Stimulated activated memory B cell treated with anti-CD40 and anti-IgM and Interleukin-4, amounts not matched to agents 10 μg/mL and 1 μg/mL and 100 μg/mL, for 72 hours (primary cell): ENCODE measurements around the gene NPY2R.

Experiments used
- ATAC-seq: fragments of 150-1000 bp; cut with Tn5 transposase; 2 replicates; pipeline ENCODE4 v1.10.0; 2021
- H3K27ac Mint-ChIP-seq: one replicate; pipeline ENCODE4 v1.8.0; 2022; ENCODE audit warnings: mild to moderate bottlenecking, mixed read lengths
- H3K27me3 Mint-ChIP-seq: one replicate; pipeline ENCODE4 v1.8.0; 2022; ENCODE audit warnings: mixed read lengths
- H3K36me3 Mint-ChIP-seq: one replicate; pipeline ENCODE4 v1.8.0; 2022; ENCODE audit warnings: mixed read lengths
- H3K4me1 Mint-ChIP-seq: one replicate; pipeline ENCODE4 v1.8.0; 2022; ENCODE audit warnings: mixed read lengths
- H3K4me3 Mint-ChIP-seq: one replicate; pipeline ENCODE4 v1.8.0; 2022; ENCODE audit warnings: mild to moderate bottlenecking, moderate library complexity, mixed read lengths
- H3K9me3 Mint-ChIP-seq: one replicate; pipeline ENCODE4 v1.8.0; 2022; ENCODE audit warnings: mixed read lengths

The NPY2R gene, protein sequence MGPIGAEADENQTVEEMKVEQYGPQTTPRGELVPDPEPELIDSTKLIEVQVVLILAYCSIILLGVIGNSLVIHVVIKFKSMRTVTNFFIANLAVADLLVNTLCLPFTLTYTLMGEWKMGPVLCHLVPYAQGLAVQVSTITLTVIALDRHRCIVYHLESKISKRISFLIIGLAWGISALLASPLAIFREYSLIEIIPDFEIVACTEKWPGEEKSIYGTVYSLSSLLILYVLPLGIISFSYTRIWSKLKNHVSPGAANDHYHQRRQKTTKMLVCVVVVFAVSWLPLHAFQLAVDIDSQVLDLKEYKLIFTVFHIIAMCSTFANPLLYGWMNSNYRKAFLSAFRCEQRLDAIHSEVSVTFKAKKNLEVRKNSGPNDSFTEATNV

DNA sequence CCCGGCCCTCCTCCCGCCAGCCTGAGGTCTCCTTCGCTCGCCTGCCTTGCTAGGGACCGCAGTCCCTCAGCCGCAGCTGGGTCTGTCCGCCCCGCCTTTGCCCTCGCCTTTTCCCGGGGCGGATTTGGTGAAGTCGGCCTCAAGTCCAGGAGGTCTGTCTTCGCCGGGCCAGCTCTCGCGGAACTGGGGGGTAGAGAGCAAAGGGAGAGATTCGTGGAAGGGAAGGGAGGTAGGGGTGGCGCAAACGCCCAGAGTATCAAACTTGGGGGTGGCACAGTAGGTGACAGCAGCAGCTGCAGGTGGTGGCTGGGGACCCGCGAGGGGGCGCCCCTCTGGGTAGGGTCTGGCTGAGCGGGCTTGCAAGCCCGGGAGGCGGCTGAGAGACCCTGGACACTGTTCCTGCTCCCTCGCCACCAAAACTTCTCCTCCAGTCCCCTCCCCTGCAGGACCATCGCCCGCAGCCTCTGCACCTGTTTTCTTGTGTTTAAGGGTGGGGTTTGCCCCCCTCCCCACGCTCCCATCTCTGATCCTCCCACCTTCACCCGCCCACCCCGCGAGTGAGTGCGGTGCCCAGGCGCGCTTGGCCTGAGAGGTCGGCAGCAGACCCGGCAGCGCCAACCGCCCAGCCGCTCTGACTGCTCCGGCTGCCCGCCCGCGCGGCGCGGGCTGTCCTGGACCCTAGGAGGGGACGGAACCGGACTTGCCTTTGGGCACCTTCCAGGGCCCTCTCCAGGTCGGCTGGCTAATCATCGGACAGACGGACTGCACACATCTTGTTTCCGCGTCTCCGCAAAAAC lies at the start of gene NPY2R:
Gene NPY2R (plus strand): TSS at position 379 of the 797 bp plus-strand sequence. CDS start 5,304 bp downstream, outside the sequence.
- ATAC-seq = peak; percentile 6
- peaks cover 6% of the 10 kb centered on the region for H3K9me3 Mint-ChIP-seq
- H3K4me3 Mint-ChIP-seq = no peak within 1 kb of the TSS
- no peaks in the 10 kb centered on the region for H3K36me3 Mint-ChIP-seq
- no peaks in the 10 kb centered on the region for H3K4me1 Mint-ChIP-seq
- H3K27ac Mint-ChIP-seq = no peak within 1 kb of the TSS
- peaks cover 17% of the 10 kb centered on the region for H3K27me3 Mint-ChIP-seq

DNA sequence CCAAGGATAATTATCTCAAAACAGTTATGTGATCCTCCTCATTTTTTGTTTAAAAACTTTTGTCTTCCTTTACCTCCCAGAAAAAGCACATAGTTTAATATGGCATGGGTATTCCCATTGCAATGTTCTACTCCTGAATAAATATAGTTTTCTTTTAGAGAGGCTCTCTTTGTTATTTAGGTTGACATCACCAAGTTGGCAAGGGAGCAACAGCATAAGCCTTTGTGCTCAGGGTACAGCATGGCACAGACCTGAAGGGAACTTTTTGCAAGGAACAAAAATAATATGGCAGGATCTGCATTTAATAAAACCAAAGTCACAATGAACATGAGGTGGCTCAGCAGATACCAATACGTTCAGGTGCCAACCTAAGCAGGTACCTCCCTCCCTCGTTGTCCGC lies 47.1 kb upstream of the NPY2R start:
- Mint-ChIP-seq H3K36me3 (no peaks in the 10 kb centered on the region), H3K4me1 (no peaks in the 10 kb centered on the region), H3K9me3 (peaks cover 2% of the 10 kb centered on the region), H3K4me3 (no peak overlapping the region), H3K27me3 (no peaks in the 10 kb centered on the region), H3K27ac (no peak overlapping the region)
- no peak for ATAC-seq

DNA sequence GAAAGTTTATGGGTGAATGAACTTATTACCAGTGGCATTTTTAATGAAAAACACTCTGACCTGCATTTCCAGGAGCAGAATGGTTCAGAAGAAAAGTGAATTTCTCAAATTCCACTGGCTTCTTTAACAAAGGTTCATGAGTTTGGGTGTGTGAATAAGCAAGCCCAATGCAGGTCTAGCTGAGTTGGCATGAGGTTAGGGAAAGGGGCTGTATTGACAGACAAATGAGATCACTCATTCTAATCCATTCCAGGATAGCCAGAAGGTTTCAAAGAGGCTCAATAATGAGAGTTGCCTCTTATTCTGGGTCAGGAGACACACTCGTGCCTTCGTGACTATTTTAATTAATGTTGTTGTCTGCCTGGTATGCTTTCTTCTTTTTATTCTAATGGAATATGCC lies 43.7 kb upstream of the NPY2R start:
- ATAC-seq = no peak
- H3K27me3 Mint-ChIP-seq = no peaks in the 10 kb centered on the region
- H3K4me3 Mint-ChIP-seq = no peak overlapping the region
- no peak overlapping the region for H3K27ac Mint-ChIP-seq
- H3K9me3 Mint-ChIP-seq = no peaks in the 10 kb centered on the region
- H3K4me1 Mint-ChIP-seq = no peaks in the 10 kb centered on the region
- H3K36me3 Mint-ChIP-seq = no peaks in the 10 kb centered on the region

DNA sequence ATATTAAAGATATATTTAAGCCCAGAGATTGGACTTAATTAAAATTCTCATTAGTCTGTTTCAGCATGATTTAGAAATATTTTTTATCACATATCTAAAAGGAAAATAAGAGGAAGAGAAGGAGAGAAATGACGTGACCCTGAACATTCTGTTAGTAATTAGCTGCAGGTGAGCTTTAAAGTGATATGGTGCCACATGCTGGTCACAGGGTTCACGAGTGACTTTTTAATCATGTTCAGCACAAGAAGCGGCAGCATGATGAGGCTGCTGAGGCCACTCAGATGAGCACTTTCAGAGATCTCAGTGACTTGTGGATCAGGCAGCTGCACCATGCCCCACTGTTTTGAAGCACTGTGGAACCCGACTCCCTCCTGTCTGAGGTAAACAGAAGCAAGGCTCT lies 37.9 kb upstream of the NPY2R start:
- Mint-ChIP-seq H3K36me3 (no peaks in the 10 kb centered on the region), H3K27me3 (no peaks in the 10 kb centered on the region), H3K27ac (no peak overlapping the region), H3K4me3 (no peak overlapping the region), H3K9me3 (no peaks in the 10 kb centered on the region), H3K4me1 (no peaks in the 10 kb centered on the region)
- ATAC-seq = no peak

DNA sequence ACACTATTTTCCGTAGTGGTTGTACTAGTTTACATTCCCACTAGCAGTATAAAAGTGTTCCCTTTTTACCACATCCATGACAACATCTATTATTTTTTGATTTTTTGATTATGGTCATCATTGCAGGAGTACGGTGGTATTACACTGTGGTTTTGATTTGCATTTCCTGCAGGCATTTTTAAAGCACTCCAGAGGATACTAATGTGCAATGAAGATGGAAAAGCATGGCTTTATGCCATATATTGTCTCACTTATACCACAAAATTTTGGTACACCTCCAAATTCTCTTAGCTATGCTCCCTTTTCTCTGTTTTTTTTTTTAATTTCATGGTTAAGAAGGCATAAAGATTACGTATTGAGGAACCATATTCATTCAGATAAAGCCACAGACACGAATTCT lies 35.1 kb upstream of the NPY2R start:
- Mint-ChIP-seq H3K9me3 (no peaks in the 10 kb centered on the region), H3K27me3 (no peaks in the 10 kb centered on the region), H3K4me1 (no peaks in the 10 kb centered on the region), H3K27ac (no peak overlapping the region), H3K4me3 (no peak overlapping the region), H3K36me3 (no peaks in the 10 kb centered on the region)
- no peak for ATAC-seq

DNA sequence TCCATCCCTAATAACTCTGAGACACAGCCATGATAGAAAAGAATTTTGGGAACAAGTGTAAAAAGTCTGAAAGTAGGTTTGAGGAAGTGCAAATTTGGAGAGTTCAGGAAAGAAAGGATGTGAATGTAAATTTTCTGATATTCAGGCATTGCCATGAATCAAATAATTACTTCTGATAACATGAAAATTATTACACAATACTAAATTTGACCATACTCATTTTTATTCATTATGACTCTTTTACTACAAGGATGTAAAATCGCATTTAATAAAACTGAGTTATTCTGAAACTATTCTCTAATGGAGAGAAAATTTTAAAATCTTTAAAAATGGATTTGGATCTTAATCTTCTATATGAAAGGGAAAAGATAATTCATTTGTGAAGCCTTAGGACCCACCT lies 33.8 kb upstream of the NPY2R start:
- Mint-ChIP-seq H3K27ac (no peak overlapping the region), H3K9me3 (no peaks in the 10 kb centered on the region), H3K4me1 (no peaks in the 10 kb centered on the region), H3K27me3 (no peaks in the 10 kb centered on the region), H3K36me3 (no peaks in the 10 kb centered on the region), H3K4me3 (no peak overlapping the region)
- no peak for ATAC-seq

DNA sequence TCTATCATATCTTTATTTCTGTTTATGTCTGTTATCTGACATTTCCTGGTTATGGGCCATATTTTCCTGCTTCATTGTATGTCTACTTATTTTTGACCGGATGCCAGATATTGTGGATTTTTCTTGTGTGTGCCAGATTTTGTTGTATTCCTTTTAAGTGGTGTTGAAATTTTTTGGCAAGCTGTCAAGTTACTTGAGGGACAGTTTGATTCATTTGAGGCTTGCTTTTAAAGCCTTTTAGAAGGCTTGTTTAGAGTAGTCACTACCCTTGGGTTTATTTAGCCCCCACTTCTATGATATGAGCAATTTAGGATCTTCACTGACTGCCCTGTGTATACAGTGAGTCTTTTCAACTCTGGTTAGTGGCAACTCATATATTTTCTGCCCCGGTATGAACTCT lies 29.2 kb upstream of the NPY2R start:
- Mint-ChIP-seq H3K4me3 (no peak overlapping the region), H3K36me3 (no peaks in the 10 kb centered on the region), H3K4me1 (no peaks in the 10 kb centered on the region), H3K27me3 (no peaks in the 10 kb centered on the region), H3K27ac (no peak overlapping the region), H3K9me3 (no peaks in the 10 kb centered on the region)
- ATAC-seq = no peak

DNA sequence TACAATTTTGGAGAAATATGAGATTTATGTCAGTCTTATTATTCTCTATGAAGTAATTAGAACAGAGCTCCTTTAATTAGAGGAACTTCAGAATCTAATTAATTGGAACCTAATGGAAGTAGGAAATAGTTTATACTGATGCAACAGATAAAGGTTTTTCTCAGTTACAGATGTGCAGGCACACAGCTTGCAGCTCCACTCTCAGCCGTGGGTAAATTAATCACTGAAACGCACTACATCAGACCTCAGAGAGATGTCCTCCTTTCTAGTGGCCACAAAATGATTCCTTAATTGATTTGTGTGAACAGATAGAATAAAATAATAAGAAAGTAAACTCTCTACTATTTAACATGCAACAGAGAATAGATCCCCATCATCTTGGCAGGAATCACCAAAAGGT lies 21.5 kb upstream of the NPY2R start:
- ATAC-seq = no peak
- Mint-ChIP-seq H3K9me3 (no peaks in the 10 kb centered on the region), H3K4me3 (no peak overlapping the region), H3K27me3 (no peaks in the 10 kb centered on the region), H3K27ac (no peak overlapping the region), H3K36me3 (no peaks in the 10 kb centered on the region), H3K4me1 (no peaks in the 10 kb centered on the region)

DNA sequence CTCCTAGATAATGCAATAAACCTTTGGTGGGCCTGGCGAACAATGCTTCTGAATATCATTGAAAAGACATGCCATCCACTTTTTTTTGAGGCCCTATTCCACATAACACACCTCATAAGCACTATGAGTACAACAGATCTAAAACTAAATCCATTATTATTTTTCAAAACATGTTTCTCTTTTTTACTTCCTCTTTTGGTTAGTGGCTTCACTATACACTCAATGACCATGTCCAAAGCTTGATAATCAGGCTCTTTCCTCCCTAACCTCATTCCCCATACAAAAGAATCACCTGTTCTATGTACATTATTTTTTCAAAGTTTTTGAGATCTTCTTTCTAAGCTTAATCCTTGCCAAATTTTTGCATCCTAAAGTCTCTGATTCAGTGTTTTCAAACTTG lies 20.4 kb upstream of the NPY2R start:
- Mint-ChIP-seq H3K36me3 (no peaks in the 10 kb centered on the region), H3K27ac (no peak overlapping the region), H3K9me3 (no peaks in the 10 kb centered on the region), H3K27me3 (no peaks in the 10 kb centered on the region), H3K4me1 (no peaks in the 10 kb centered on the region), H3K4me3 (no peak overlapping the region)
- ATAC-seq = no peak

DNA sequence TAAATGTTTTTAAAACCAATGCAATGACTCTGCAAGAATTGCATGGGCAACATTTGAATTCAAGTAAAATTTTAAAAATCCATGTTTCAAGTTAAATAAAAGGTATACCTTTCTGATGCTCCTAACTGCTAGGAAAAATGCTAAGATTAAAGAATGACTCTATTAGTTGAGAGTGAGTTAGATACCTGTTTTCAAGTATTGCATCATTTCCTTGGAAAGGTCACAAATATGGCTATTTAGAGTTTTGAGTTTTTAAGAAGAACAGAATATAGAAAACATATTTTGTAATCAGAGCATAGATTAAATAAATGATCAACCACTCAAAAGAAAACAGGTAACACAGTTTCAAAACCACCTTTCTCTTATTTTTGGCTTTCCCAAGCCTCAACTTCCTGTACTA lies 18.3 kb upstream of the NPY2R start:
- H3K9me3 Mint-ChIP-seq = no peaks in the 10 kb centered on the region
- H3K27me3 Mint-ChIP-seq = no peaks in the 10 kb centered on the region
- no peak for ATAC-seq
- no peak overlapping the region for H3K4me3 Mint-ChIP-seq
- no peak overlapping the region for H3K27ac Mint-ChIP-seq
- no peaks in the 10 kb centered on the region for H3K36me3 Mint-ChIP-seq
- no peaks in the 10 kb centered on the region for H3K4me1 Mint-ChIP-seq

DNA sequence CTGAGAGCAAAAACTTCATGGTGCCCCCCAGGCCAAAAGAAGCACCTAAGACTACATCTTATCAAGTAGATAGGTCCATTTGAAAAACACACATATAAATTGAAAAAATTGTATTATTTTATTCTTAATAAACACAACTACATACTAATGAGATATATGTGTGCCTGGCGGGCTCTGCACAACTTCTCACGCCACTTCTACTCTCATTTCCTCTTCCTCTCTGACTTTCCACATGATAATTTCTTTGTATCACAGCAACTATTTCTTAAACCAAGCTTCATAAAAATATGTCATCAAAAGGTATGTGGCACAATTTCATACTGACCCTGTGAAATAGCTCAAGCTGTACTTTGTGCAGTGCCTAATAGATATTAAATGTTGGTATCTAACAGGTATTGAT lies 10.7 kb upstream of the NPY2R start:
- no peaks in the 10 kb centered on the region for H3K36me3 Mint-ChIP-seq
- H3K4me3 Mint-ChIP-seq = no peak overlapping the region
- H3K27ac Mint-ChIP-seq = no peak overlapping the region
- no peaks in the 10 kb centered on the region for H3K9me3 Mint-ChIP-seq
- no peaks in the 10 kb centered on the region for H3K27me3 Mint-ChIP-seq
- H3K4me1 Mint-ChIP-seq = no peaks in the 10 kb centered on the region
- no peak for ATAC-seq

DNA sequence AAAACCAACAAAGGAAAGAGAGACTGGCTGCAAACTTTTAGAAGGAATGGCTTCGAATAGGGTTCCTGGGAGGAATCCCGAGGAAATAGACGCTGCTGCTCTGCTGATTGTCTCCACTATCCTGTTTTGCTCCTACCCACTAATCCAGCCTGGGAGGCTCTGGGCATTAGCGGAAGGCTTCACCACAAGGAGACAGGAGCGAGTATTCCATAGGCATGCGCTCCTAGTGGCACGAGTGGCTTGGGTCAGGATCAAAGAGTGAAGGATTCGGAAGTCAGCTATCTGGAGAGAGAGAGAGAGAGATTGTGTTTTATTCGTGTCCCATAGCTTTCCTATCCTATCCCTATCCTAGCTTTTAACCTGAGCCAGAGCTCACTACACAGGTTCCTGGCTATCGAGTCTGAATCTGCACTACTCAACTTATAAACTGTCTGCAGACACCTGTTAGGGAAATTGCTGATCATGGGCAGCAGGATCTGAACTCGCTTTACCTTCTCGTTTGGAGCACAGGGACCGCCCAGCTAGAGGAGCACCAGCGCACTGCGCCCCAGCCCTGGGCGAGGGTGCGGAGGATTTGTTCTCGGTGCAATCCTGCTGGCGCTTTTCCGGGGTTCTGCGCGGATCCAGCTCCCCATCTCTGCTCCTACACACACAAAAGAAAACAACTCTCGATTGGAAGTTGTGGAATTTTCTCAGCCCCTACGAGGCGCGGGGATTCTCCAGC lies 740 bp upstream of the NPY2R start:
- Mint-ChIP-seq H3K36me3 (no peaks in the 10 kb centered on the region), H3K9me3 (peaks cover 3% of the 10 kb centered on the region), H3K4me1 (no peaks in the 10 kb centered on the region), H3K4me3 (no peak overlapping the region), H3K27ac (no peak overlapping the region), H3K27me3 (peaks cover 17% of the 10 kb centered on the region)
- ATAC-seq = no peak

DNA sequence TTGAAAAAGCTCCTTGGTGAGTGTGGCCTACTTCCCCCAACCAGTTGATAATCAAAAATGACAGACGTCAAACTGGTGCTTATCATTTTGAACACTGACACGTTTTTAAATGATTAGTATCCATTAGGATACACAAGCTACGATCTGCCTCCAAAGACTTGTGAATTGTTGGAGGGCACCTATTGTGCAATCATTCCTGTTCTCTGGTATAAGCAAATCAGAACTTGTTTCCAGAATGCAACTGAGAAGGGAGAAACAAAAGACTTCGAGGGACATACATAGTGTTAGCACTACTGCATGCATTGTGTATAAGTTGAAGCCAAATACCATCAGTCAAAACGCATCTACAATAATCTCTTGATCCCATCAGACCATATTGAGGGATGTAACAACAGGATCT lies 11.6 kb downstream of the NPY2R start:
- H3K9me3 Mint-ChIP-seq = peaks cover 4% of the 10 kb centered on the region
- no peaks in the 10 kb centered on the region for H3K27me3 Mint-ChIP-seq
- no peaks in the 10 kb centered on the region for H3K4me1 Mint-ChIP-seq
- H3K36me3 Mint-ChIP-seq = no peaks in the 10 kb centered on the region
- no peak overlapping the region for H3K4me3 Mint-ChIP-seq
- ATAC-seq = no peak
- H3K27ac Mint-ChIP-seq = no peak overlapping the region

DNA sequence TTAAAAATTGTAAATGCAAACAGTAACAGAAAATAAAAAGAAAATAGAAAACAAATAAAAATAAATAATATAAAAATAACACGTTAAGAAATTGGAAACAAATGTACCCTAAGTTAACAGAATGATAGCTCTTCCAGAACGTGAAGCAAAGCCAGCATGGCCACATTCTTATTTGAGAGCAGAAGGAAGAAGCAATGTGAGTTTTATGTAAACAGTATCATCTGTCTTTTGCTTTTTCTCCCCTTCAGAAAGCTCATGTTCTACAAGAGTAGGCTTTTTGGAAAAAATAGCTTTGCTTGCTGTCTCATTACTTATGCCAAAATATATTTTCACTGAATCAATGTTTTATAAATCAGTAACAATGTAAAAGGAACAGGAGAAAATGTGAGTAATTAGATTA lies 18.7 kb downstream of the NPY2R start:
- no peaks in the 10 kb centered on the region for H3K9me3 Mint-ChIP-seq
- H3K27ac Mint-ChIP-seq = no peak overlapping the region
- ATAC-seq = no peak
- H3K4me1 Mint-ChIP-seq = no peaks in the 10 kb centered on the region
- H3K27me3 Mint-ChIP-seq = no peaks in the 10 kb centered on the region
- H3K4me3 Mint-ChIP-seq = no peak overlapping the region
- no peaks in the 10 kb centered on the region for H3K36me3 Mint-ChIP-seq

DNA sequence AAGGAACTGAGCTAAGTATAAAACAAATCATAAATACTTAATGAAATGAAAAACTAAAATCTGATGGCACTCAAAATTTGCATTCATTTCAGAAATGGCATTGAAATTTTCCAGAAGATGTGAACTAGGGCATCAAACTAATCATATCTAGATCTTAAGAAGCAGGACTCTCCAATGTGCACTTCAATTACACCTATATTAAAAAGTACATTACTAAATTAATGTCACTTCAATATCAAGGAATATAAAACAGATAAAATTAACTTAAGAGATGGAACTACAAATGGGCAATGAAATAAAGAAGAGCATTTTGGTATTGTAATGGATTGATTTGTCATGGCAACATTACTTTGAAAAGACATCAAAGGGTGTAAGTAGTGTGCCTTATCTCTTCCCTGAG lies 20.3 kb downstream of the NPY2R start:
- H3K36me3 Mint-ChIP-seq = no peaks in the 10 kb centered on the region
- H3K27me3 Mint-ChIP-seq = no peaks in the 10 kb centered on the region
- no peaks in the 10 kb centered on the region for H3K4me1 Mint-ChIP-seq
- no peak overlapping the region for H3K27ac Mint-ChIP-seq
- H3K4me3 Mint-ChIP-seq = no peak overlapping the region
- no peaks in the 10 kb centered on the region for H3K9me3 Mint-ChIP-seq
- ATAC-seq = no peak
